HG03521 (cell line): ENCODE data around the gene SMG7.
"Not testable (repeated sequence)": the region's sequence is repeated elsewhere in the genome, so short reads cannot be mapped to it uniquely, and the experiment has no call there.

Experiments
- ATAC-seq: cut with Tn5 transposase; IDR thresholded peaks from one replicate; pipeline ENCODE4 v1.9.1; 2021; ENCODE audit warnings: mild to moderate bottlenecking, moderate library complexity; ENCODE audit not compliant: unreplicated experiment

SMG7 gene

GRCh38 chr1:183472488-183473216, at the start of gene SMG7:
SMG7 (plus strand) TSS chr1:183472499; CDS start chr1:183472621, 122 bp downstream.
- peak; percentile 14 for ATAC-seq

- ATAC-seq: no peak
Measured at GRCh38 chr1:183423541-183423940, 48.8 kb upstream of the SMG7 start.

GRCh38 chr1:183424691-183425090, 47.6 kb upstream of the SMG7 start:
- no peak for ATAC-seq

GRCh38 chr1:183427591-183427990, 44.7 kb upstream of the SMG7 start:
- ATAC-seq: not testable (repeated sequence)

- ATAC-seq: no peak
Measured at GRCh38 chr1:183431840-183432547, 40.3 kb upstream of the SMG7 start.

- no peak for ATAC-seq
Measured at GRCh38 chr1:183432548-183432875, 39.8 kb upstream of the SMG7 start.

GRCh38 chr1:183433703-183434102, 38.6 kb upstream of the SMG7 start:
- ATAC-seq: no peak

- ATAC-seq: no peak
Measured at GRCh38 chr1:183435497-183435896, 36.8 kb upstream of the SMG7 start.

GRCh38 chr1:183438060-183438459, 34.2 kb upstream of the SMG7 start:
- ATAC-seq: no peak

GRCh38 chr1:183443011-183443410, 29.3 kb upstream of the SMG7 start:
- ATAC-seq: no peak

GRCh38 chr1:183443466-183443865, 28.8 kb upstream of the SMG7 start:
- no peak for ATAC-seq

- no peak for ATAC-seq
Measured at GRCh38 chr1:183444243-183444642, 28.1 kb upstream of the SMG7 start.

GRCh38 chr1:183449223-183449770, 23.0 kb upstream of the SMG7 start:
- no peak for ATAC-seq

GRCh38 chr1:183450093-183450492, 22.2 kb upstream of the SMG7 start:
- ATAC-seq: no peak

GRCh38 chr1:183454377-183454776, 17.9 kb upstream of the SMG7 start:
- no peak for ATAC-seq

GRCh38 chr1:183456826-183457225, 15.5 kb upstream of the SMG7 start:
- ATAC-seq: no peak

- ATAC-seq: no peak
Measured at GRCh38 chr1:183457449-183457848, 14.8 kb upstream of the SMG7 start.

GRCh38 chr1:183460596-183460995, 11.7 kb upstream of the SMG7 start:
- no peak for ATAC-seq

GRCh38 chr1:183461350-183461749, 10.9 kb upstream of the SMG7 start:
- no peak for ATAC-seq

- ATAC-seq: no peak
Measured at GRCh38 chr1:183463566-183463965, 8.7 kb upstream of the SMG7 start.

- ATAC-seq: no peak
Measured at GRCh38 chr1:183466781-183467180, 5.5 kb upstream of the SMG7 start.

GRCh38 chr1:183467687-183468086, 4.6 kb upstream of the SMG7 start:
- no peak for ATAC-seq
